IPS-11a (cell line): ENCODE results near the gene RABGGTA.

Source experiments
- H3K4me3 ChIP-seq: one replicate; pipeline ENCODE4 v1.5.1; 2013; ENCODE audit warnings: low read depth, low read length, control low read depth

The RABGGTA gene

GRCh38 chr14:24304019-24304387, 32.6 kb upstream of the RABGGTA start:
- no peak overlapping the region for H3K4me3 ChIP-seq

- peak overlapping the region; percentile 93 for H3K4me3 ChIP-seq
These were observed 29.1 kb upstream of the RABGGTA start for GRCh38 chr14:24300326-24300980.

GRCh38 chr14:24299255-24300191, 28.1 kb upstream of the RABGGTA start, which contains the start of the genes DHRS1 and NOP9:
Gene DHRS1 (minus strand): TSS chr14:24299780. CDS start chr14:24299106, 674 bp downstream.
Gene NOP9 (plus strand): TSS chr14:24299850. CDS start chr14:24299955, 105 bp downstream.
- peak within 1 kb of the TSS; percentile 93 for H3K4me3 ChIP-seq

- H3K4me3 ChIP-seq = peak overlapping the region; percentile 93
These were observed 27.5 kb upstream of the RABGGTA start for GRCh38 chr14:24298892-24299254.

- H3K4me3 ChIP-seq = no peak overlapping the region
These were observed 26.0 kb upstream of the RABGGTA start for GRCh38 chr14:24297190-24297964.

GRCh38 chr14:24296341-24297157, 25.2 kb upstream of the RABGGTA start:
- no peak overlapping the region for H3K4me3 ChIP-seq

GRCh38 chr14:24293525-24293924, 22.1 kb upstream of the RABGGTA start:
- no peak overlapping the region for H3K4me3 ChIP-seq

GRCh38 chr14:24292118-24292807, 20.9 kb upstream of the RABGGTA start:
- no peak overlapping the region for H3K4me3 ChIP-seq

GRCh38 chr14:24291446-24292117, 20.2 kb upstream of the RABGGTA start:
- H3K4me3 ChIP-seq = no peak overlapping the region

GRCh38 chr14:24290746-24291145, 19.3 kb upstream of the RABGGTA start:
- H3K4me3 ChIP-seq = no peak overlapping the region

- no peak overlapping the region for H3K4me3 ChIP-seq
These were observed 18.4 kb upstream of the RABGGTA start for GRCh38 chr14:24289649-24290280.

GRCh38 chr14:24286996-24287395, 15.6 kb upstream of the RABGGTA start:
- H3K4me3 ChIP-seq = no peak overlapping the region

- H3K4me3 ChIP-seq = no peak overlapping the region
These were observed 14.0 kb upstream of the RABGGTA start for GRCh38 chr14:24285351-24285750.

- H3K4me3 ChIP-seq = no peak overlapping the region
These were observed 13.2 kb upstream of the RABGGTA start for GRCh38 chr14:24284501-24285035.

- H3K4me3 ChIP-seq = no peak overlapping the region
These were observed 12.5 kb upstream of the RABGGTA start for GRCh38 chr14:24283796-24284460.

- no peak overlapping the region for H3K4me3 ChIP-seq
These were observed 11.3 kb upstream of the RABGGTA start for GRCh38 chr14:24282736-24283135.

GRCh38 chr14:24281636-24282035, 10.2 kb upstream of the RABGGTA start:
- no peak overlapping the region for H3K4me3 ChIP-seq
